ENCODE measurements around the gene RBM45.
"Not testable (repeated sequence)": the region's sequence is repeated elsewhere in the genome, so short reads cannot be mapped to it uniquely, and the experiment has no call there.

The RBM45 gene

GRCh38 chr2:178112202-178113152, at the start of gene RBM45:
RBM45 (plus strand) TSS chr2:178112437; CDS start chr2:178112547, 110 bp downstream.
- DNase-seq (ENCODE audit: low read depth in 2 of 2): peak; percentile 70 to 72

- DNase-seq (ENCODE audit: low read depth in 2 of 2): no peak
Measured at GRCh38 chr2:178066324-178066723, 45.9 kb upstream of the RBM45 start.

GRCh38 chr2:178066890-178067669, 45.2 kb upstream of the RBM45 start:
- DNase-seq (ENCODE audit: low read depth in 2 of 2): no peak

GRCh38 chr2:178068823-178069454, 43.3 kb upstream of the RBM45 start:
- no peak for DNase-seq (ENCODE audit: low read depth in 2 of 2)

- no peak for DNase-seq (ENCODE audit: low read depth in 2 of 2)
Measured at GRCh38 chr2:178069551-178069950, 42.7 kb upstream of the RBM45 start.

- no peak for DNase-seq (ENCODE audit: low read depth in 2 of 2)
Measured at GRCh38 chr2:178070824-178071223, 41.4 kb upstream of the RBM45 start.

GRCh38 chr2:178072000-178072382, 40.2 kb upstream of the RBM45 start:
- no peak for DNase-seq (ENCODE audit: low read depth in 2 of 2)

- DNase-seq (ENCODE audit: low read depth in 2 of 2): no peak
Measured at GRCh38 chr2:178072383-178073301, 39.6 kb upstream of the RBM45 start, which contains the start of gene PDE11A. PDE11A (minus strand) TSS chr2:178072777; CDS start chr2:178072437, 340 bp downstream.

GRCh38 chr2:178074123-178075005, 37.9 kb upstream of the RBM45 start:
- DNase-seq (ENCODE audit: low read depth in 2 of 2): no peak

GRCh38 chr2:178075006-178075326, 37.3 kb upstream of the RBM45 start:
- DNase-seq (ENCODE audit: low read depth in 2 of 2): no peak

GRCh38 chr2:178076130-178076529, 36.1 kb upstream of the RBM45 start:
- DNase-seq (ENCODE audit: low read depth in 2 of 2): no peak

- DNase-seq (ENCODE audit: low read depth in 2 of 2): not testable (repeated sequence)
Measured at GRCh38 chr2:178079279-178079678, 33.0 kb upstream of the RBM45 start.

- no peak for DNase-seq (ENCODE audit: low read depth in 2 of 2)
Measured at GRCh38 chr2:178082408-178083045, 29.7 kb upstream of the RBM45 start.

- DNase-seq (ENCODE audit: low read depth in 2 of 2): no peak
Measured at GRCh38 chr2:178084273-178084672, 28.0 kb upstream of the RBM45 start.

GRCh38 chr2:178088774-178089270, 23.4 kb upstream of the RBM45 start:
- no peak for DNase-seq (ENCODE audit: low read depth in 2 of 2)

- DNase-seq (ENCODE audit: low read depth in 2 of 2): no peak
Measured at GRCh38 chr2:178093471-178093870, 18.8 kb upstream of the RBM45 start.

- no peak for DNase-seq (ENCODE audit: low read depth in 2 of 2)
Measured at GRCh38 chr2:178101321-178102079, 10.7 kb upstream of the RBM45 start.

GRCh38 chr2:178105566-178105965, 6.7 kb upstream of the RBM45 start:
- DNase-seq (ENCODE audit: low read depth in 2 of 2): no peak

GRCh38 chr2:178106053-178106452, 6.2 kb upstream of the RBM45 start:
- DNase-seq (ENCODE audit: low read depth in 2 of 2): no peak
